ENCODE data around the gene FSTL5.

The FSTL5 gene

GRCh38 chr4:161717084-161717483 lies 446.7 kb downstream of the FSTL5 start:
- TF ChIP-seq EZH2phosphoT487 (IDR thresholded peaks at IDR 0.05; ENCODE audit: borderline replicate concordance, low read length) (no peak), CTCF (IDR thresholded peaks at IDR 0.05; ENCODE audit: low read depth, low read length, poor library complexity, severe bottlenecking) (no peak)
- H3K36me3 ChIP-seq (ENCODE audit: control insufficient read depth, low read length), result no peaks in the 10 kb centered on the region
- H3K27me3 ChIP-seq (ENCODE audit: control insufficient read depth, low read length), result no peaks in the 10 kb centered on the region
- H3K9me3 ChIP-seq (ENCODE audit: control insufficient read depth, insufficient read depth, low read length), result no peaks in the 10 kb centered on the region
- no peak overlapping the region for H3K4me3 ChIP-seq (ENCODE audit: low read length)
- no peaks in the 10 kb centered on the region for H3K79me2 ChIP-seq (ENCODE audit: control insufficient read depth, low read length)
- H4K20me1 ChIP-seq (ENCODE audit: control insufficient read depth, insufficient read depth, low read depth, low read length), result no peaks in the 10 kb centered on the region
- H3F3A ChIP-seq (ENCODE audit: control insufficient read depth, insufficient read depth), result no peaks in the 10 kb centered on the region
- H3K4me1 ChIP-seq (ENCODE audit: control insufficient read depth, low read length), result no peaks in the 10 kb centered on the region
- no peak overlapping the region for H3K27ac ChIP-seq (ENCODE audit: low read depth, low read length)
- H3K9me2 ChIP-seq (replicated peaks; ENCODE audit: control insufficient read depth, low read length), result no peaks in the 10 kb centered on the region
- H3K4me2 ChIP-seq (ENCODE audit: low read length), result no peak overlapping the region

GRCh38 chr4:161714931-161715330 lies 448.9 kb downstream of the FSTL5 start:
- TF ChIP-seq CTCF (IDR thresholded peaks at IDR 0.05; ENCODE audit: low read depth, low read length, poor library complexity, severe bottlenecking), result no peak
- TF ChIP-seq EZH2phosphoT487 (IDR thresholded peaks at IDR 0.05; ENCODE audit: borderline replicate concordance, low read length), result no peak
- Histone ChIP-seq H4K20me1 (ENCODE audit: control insufficient read depth, insufficient read depth, low read depth, low read length) (no peaks in the 10 kb centered on the region), H3K4me3 (ENCODE audit: low read length) (no peak overlapping the region), H3K9me2 (replicated peaks; ENCODE audit: control insufficient read depth, low read length) (no peaks in the 10 kb centered on the region), H3K4me2 (ENCODE audit: low read length) (no peak overlapping the region), H3F3A (ENCODE audit: control insufficient read depth, insufficient read depth) (no peaks in the 10 kb centered on the region), H3K36me3 (ENCODE audit: control insufficient read depth, low read length) (no peaks in the 10 kb centered on the region), H3K27ac (ENCODE audit: low read depth, low read length) (no peak overlapping the region), H3K4me1 (ENCODE audit: control insufficient read depth, low read length) (no peaks in the 10 kb centered on the region), H3K9me3 (ENCODE audit: control insufficient read depth, insufficient read depth, low read length) (no peaks in the 10 kb centered on the region), H3K79me2 (ENCODE audit: control insufficient read depth, low read length) (no peaks in the 10 kb centered on the region), H3K27me3 (ENCODE audit: control insufficient read depth, low read length) (no peaks in the 10 kb centered on the region)

- no peaks in the 10 kb centered on the region for H3K79me2 ChIP-seq (ENCODE audit: control insufficient read depth, low read length)
- no peak overlapping the region for H3K4me2 ChIP-seq (ENCODE audit: low read length)
- no peaks in the 10 kb centered on the region for H3K9me2 ChIP-seq (replicated peaks; ENCODE audit: control insufficient read depth, low read length)
- no peaks in the 10 kb centered on the region for H3F3A ChIP-seq (ENCODE audit: control insufficient read depth, insufficient read depth)
- H3K4me3 ChIP-seq (ENCODE audit: low read length), result no peak overlapping the region
- TF ChIP-seq CTCF (IDR thresholded peaks at IDR 0.05; ENCODE audit: low read depth, low read length, poor library complexity, severe bottlenecking), result no peak
- TF ChIP-seq EZH2phosphoT487 (IDR thresholded peaks at IDR 0.05; ENCODE audit: borderline replicate concordance, low read length), result no peak
- no peaks in the 10 kb centered on the region for H3K4me1 ChIP-seq (ENCODE audit: control insufficient read depth, low read length)
- no peaks in the 10 kb centered on the region for H4K20me1 ChIP-seq (ENCODE audit: control insufficient read depth, insufficient read depth, low read depth, low read length)
- no peaks in the 10 kb centered on the region for H3K27me3 ChIP-seq (ENCODE audit: control insufficient read depth, low read length)
- no peaks in the 10 kb centered on the region for H3K36me3 ChIP-seq (ENCODE audit: control insufficient read depth, low read length)
- no peaks in the 10 kb centered on the region for H3K9me3 ChIP-seq (ENCODE audit: control insufficient read depth, insufficient read depth, low read length)
- no peak overlapping the region for H3K27ac ChIP-seq (ENCODE audit: low read depth, low read length)
Measured at GRCh38 chr4:161714022-161714751, 449.6 kb downstream of the FSTL5 start.

Measured in DOHH2 (cell line).